ENCODE data around the gene RNF144B. TPM values are rescaled to one million over a fixed set of nuclear protein-coding genes. Genes with fewer than 3 reads are reported as not detected.

RNF144B gene
- total RNA-seq, 6 experiments from 2014 or later, result 0.83 to 4.8 (median 1.2) TPM

DNA sequence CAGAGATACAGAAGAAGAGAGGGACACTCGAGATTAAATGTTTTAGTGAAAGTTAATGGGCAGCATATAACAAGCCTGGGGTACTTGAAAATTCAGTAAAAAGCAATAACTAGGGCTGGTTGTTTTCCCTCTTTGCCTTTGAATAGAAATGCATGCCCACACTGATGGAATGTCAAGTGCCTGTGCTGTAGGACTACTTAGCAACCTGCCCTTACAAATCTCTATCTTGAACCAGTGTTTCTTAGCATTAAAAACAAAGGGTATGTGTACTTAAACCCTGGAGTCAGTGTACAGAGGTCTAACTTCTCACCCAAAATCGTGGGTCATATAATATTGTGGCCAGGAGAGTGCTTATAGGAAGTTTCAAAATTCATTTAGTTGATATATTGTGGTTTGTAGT is 37.1 kb downstream of the RNF144B start:
- H3K27ac Mint-ChIP-seq, result no peak overlapping the region
- H3K9me3 Mint-ChIP-seq, result no peaks in the 10 kb centered on the region
- H3K4me3 Mint-ChIP-seq, result no peak overlapping the region
- no peak for DNase-seq
- no peaks in the 10 kb centered on the region for H3K36me3 Mint-ChIP-seq (ENCODE audit: low read depth)
- peaks cover 8% of the 10 kb centered on the region for H3K27me3 Mint-ChIP-seq (ENCODE audit: insufficient read depth)
- TF ChIP-seq, protein P1, sequence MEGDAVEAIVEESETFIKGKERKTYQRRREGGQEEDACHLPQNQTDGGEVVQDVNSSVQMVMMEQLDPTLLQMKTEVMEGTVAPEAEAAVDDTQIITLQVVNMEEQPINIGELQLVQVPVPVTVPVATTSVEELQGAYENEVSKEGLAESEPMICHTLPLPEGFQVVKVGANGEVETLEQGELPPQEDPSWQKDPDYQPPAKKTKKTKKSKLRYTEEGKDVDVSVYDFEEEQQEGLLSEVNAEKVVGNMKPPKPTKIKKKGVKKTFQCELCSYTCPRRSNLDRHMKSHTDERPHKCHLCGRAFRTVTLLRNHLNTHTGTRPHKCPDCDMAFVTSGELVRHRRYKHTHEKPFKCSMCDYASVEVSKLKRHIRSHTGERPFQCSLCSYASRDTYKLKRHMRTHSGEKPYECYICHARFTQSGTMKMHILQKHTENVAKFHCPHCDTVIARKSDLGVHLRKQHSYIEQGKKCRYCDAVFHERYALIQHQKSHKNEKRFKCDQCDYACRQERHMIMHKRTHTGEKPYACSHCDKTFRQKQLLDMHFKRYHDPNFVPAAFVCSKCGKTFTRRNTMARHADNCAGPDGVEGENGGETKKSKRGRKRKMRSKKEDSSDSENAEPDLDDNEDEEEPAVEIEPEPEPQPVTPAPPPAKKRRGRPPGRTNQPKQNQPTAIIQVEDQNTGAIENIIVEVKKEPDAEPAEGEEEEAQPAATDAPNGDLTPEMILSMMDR (IDR thresholded peaks at IDR 0.05), result no peak
- H3K4me1 Mint-ChIP-seq (ENCODE audit: low read depth), result no peaks in the 10 kb centered on the region

DNA sequence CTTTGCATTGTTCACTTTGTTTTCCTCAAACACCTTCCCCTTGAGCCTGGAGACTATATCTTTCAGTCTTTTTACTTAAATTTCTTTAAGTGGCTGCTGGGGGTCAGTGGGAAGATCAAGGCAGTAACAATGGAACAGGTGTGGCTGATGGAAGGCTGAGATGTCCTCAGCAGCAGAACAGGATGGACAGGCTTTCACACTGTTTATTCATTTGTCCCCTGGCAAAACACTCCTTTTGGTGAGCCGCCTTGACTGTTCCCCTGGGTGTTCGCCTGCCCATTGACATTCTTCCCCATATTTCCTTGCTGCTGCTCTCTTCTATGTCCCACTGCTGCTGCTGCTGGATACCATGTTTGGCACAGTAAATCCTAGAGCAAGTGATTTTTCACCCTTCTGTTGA is 38.1 kb downstream of the RNF144B start:
- Mint-ChIP-seq H3K9me3 (no peaks in the 10 kb centered on the region), H3K27ac (no peak overlapping the region), H3K4me3 (no peak overlapping the region)

DNA sequence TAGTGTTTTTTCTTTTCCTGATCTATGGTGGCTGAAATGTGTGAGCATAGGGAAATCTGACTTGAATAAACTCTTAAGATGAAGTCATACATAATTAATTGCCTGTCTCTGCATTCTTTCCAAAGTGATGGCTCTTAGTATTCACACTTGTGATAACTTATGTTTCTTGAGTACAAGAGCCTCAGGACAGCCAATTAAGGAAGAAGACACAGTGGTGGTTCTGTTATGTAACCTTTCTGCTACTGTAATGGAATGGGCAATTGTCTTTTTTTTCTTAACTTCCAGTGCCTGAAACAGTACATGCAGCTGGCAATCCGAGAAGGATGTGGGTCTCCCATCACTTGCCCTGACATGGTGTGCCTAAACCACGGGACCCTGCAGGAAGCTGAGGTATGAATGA is 40.1 kb downstream of the RNF144B start:
- Mint-ChIP-seq H3K4me1 (ENCODE audit: low read depth) (peaks cover 11% of the 10 kb centered on the region), H3K27me3 (ENCODE audit: insufficient read depth) (peaks cover 5% of the 10 kb centered on the region), H3K9me3 (no peaks in the 10 kb centered on the region), H3K27ac (no peak overlapping the region), H3K36me3 (ENCODE audit: low read depth) (no peaks in the 10 kb centered on the region), H3K4me3 (no peak overlapping the region)
- no peak for DNase-seq
- TF ChIP-seq, protein P1 (IDR thresholded peaks at IDR 0.05), result no peak

More for the DNA sequence above, 38.1 kb downstream of the RNF144B start:
- no peaks in the 10 kb centered on the region for H3K36me3 Mint-ChIP-seq (ENCODE audit: low read depth)
- peaks cover 8% of the 10 kb centered on the region for H3K27me3 Mint-ChIP-seq (ENCODE audit: insufficient read depth)
- no peak for DNase-seq
- TF ChIP-seq, protein P1 (IDR thresholded peaks at IDR 0.05), result no peak
- no peaks in the 10 kb centered on the region for H3K4me1 Mint-ChIP-seq (ENCODE audit: low read depth)

DNA sequence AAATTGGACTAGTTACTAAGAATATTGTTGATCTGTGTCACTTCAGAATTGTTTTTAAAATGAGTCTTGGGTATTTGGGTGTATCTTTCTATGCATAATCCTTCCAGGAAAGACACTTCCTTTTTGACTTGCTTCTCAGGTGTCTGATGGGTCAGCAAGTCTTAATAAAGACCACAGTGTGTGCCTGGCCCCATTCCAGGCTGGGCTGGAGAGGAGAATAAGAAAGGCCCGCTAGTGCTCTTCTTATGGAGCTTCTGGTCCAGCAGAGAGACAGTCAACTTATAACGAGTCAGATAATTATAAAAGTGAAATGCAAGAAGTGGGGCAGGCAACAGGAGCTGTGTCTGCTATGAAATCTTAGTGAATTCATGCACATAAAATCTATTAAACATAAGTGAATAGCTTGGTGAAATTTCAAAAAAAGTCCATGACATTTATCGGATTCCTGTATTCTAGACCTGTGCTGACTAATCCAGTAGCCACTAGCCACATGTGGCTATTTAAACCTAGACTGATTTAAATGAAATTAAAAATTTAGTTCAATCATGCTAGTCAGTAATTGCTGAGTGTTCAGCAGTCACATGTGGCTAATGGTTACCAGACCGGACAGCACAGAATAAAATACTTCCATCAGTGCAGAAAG is 42.6 kb downstream of the RNF144B start:
- no peak overlapping the region for H3K27ac Mint-ChIP-seq
- H3K9me3 Mint-ChIP-seq, result no peaks in the 10 kb centered on the region
- peaks cover 36% of the 10 kb centered on the region for H3K4me1 Mint-ChIP-seq (ENCODE audit: low read depth)
- no peak for DNase-seq
- H3K36me3 Mint-ChIP-seq (ENCODE audit: low read depth), result no peaks in the 10 kb centered on the region
- peaks cover 3% of the 10 kb centered on the region; the same call in 1 of the 2 replicates for H3K27me3 Mint-ChIP-seq (ENCODE audit: insufficient read depth)
- TF ChIP-seq, protein P1 (IDR thresholded peaks at IDR 0.05), result no peak
- no peak overlapping the region for H3K4me3 Mint-ChIP-seq

DNA sequence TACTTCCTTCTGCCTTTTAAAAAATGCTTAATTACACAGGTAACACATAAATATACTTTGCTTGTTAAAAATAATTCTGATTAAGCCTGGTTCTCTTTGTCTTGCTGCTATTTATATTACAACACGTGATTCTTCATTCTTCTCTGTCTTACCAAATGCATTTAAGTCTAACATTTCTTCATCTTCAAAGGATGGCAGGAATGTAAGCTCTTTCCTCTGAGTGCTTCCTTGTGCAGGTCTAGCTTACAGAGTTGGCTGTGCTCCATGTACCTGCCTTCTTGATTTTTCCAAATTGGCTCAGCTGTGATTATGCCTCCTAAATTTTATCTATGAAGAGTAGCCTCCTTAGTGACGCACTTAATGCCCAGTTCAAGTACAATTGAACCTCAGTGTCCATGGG is 44.4 kb downstream of the RNF144B start:
- Mint-ChIP-seq H3K9me3 (no peaks in the 10 kb centered on the region), H3K27ac (no peak overlapping the region), H3K4me3 (no peak overlapping the region), H3K4me1 (ENCODE audit: low read depth) (peaks cover 42% of the 10 kb centered on the region), H3K36me3 (ENCODE audit: low read depth) (no peaks in the 10 kb centered on the region), H3K27me3 (ENCODE audit: insufficient read depth) (no peaks in the 10 kb centered on the region; the same call in 1 of the 2 replicates)
- TF ChIP-seq, protein P1 (IDR thresholded peaks at IDR 0.05), result no peak
- no peak for DNase-seq

All from HFFc6 (cell line).